ENCODE measurements around the gene SLC22A5. TPM values are rescaled to one million over a fixed set of nuclear protein-coding genes. Genes with fewer than 3 reads are reported as not detected.

SLC22A5 gene
- total RNA-seq, 2 experiments from 2014 or later: 2.7 to 3.3 TPM

DNA sequence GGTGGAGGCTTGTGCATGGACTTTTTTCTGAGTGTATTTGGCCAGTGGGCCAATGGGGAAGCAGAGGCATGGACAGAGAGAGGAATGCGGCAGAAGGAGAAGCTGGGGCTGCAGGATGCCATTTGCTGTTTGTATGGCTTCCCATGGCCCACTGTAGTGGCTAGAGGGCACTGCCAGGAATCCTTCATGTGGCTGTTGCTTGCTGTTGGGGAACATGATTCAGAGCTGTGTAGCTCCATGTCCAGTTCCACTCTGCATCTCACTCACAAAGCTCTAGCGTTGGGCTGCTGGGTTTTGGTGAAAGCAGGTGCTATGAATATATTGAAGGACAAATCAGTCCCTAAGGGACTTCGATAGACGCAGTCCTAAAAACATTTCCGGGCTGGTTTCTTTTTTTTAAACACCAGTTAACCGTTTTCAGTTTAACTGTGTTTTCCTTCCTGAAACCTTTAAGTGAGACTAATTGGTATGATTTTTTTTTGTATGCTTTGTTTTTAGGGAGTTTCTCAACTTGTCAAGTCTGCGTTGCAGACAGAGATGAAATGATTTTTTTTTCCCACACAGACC lies 51.3 kb downstream of the SLC22A5 start:
- no peak for DNase-seq
- Mint-ChIP-seq H3K4me3 (peak overlapping the region; percentile 65), H3K4me1 (peaks cover 96% of the 10 kb centered on the region), H3K36me3 (ENCODE audit: low read depth) (peaks cover 81% of the 10 kb centered on the region), H3K27ac (peak overlapping the region; percentile 91), H3K27me3 (no peaks in the 10 kb centered on the region), H3K9me3 (no peaks in the 10 kb centered on the region)
- ChIA-PET POLR2A (interaction anchor here (0.9 to 14.2 kb wide), 7 partner anchors 9 to 64 kb away, joined by 3 to 1155 read pairs (median 14); partner anchors contain the start of gene IRF1), CTCF (interaction anchor here (0.6 to 1.5 kb wide), 20 partner anchors 9 to 585 kb away, joined by 3 to 42 read pairs (median 4); partner anchors contain the start of gene IRF1)

DNA sequence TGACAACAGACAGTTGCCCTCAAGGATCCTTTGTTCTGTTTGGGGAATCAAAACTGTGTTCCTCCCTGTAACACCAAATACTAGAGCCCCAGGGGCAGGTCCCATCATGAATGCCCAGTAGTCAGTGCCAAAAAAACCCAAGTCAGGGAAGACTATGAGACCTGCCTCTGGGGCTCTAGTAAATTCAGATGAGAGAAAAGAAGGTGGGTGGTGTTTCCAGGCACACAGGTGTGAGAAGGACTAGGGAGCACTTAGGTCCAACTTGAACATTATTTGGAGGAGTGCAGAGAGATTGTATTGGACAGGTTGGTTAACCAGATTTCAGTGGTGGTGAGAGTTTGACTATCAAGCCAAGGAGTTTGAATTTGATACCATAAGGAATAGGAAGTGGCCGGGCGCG lies 52.0 kb downstream of the SLC22A5 start:
- ChIA-PET POLR2A (interaction anchor here (1.7 to 14.2 kb wide), 3 partner anchors 35 to 63 kb away, joined by 23 to 1155 read pairs (median 296); partner anchors contain the start of gene IRF1), CTCF (interaction anchor here (1.2 to 1.5 kb wide), 5 partner anchors 10 to 75 kb away, joined by 4 to 42 read pairs (median 12); partner anchors contain the start of gene IRF1)
- H3K27ac Mint-ChIP-seq: peak overlapping the region; percentile 91
- H3K36me3 Mint-ChIP-seq (ENCODE audit: low read depth): peaks cover 85% of the 10 kb centered on the region
- H3K9me3 Mint-ChIP-seq: no peaks in the 10 kb centered on the region
- no peaks in the 10 kb centered on the region for H3K27me3 Mint-ChIP-seq
- H3K4me3 Mint-ChIP-seq: peak overlapping the region; percentile 65
- DNase-seq: no peak
- H3K4me1 Mint-ChIP-seq: peaks cover 98% of the 10 kb centered on the region

DNA sequence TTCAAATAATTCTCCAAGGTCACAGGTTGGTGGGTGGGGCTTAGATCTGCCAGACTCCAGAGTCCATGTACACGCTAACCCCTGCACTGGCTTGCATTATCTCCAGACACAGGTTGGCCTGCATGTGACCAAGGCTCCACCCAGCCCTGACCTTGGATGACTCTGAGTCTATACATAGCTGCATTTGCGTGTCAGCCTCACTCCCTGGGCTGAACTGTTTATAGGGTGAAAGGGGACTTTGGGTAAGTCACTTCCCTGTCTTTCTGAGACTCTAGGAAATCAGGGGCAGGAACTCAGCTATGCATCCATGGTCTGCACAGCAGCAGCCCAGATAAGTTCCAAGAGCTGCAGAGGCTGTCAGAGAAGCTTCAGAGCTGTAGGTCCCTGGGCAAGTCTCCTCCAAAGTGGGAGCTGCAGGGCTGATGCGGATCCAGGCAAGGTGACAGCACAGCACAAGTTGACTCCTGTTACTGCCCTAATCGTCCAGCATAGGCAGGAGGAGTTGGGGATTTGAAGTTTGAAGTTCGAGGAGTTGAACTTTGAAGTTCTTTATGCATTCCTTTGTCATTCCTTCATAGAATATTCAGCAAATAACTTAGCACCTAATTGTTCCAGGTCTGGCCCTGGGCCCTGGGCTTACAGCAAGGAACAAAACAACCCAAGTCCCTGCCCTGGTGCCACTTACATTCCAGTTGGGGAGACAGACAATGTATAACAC lies 53.4 kb downstream of the SLC22A5 start:
- H3K27ac Mint-ChIP-seq: peak overlapping the region; percentile 91
- peaks cover 76% of the 10 kb centered on the region for H3K36me3 Mint-ChIP-seq (ENCODE audit: low read depth)
- H3K27me3 Mint-ChIP-seq: no peaks in the 10 kb centered on the region
- ChIA-PET CTCF (interaction anchor here (0.6 to 7.5 kb wide), 13 partner anchors 8 to 397 kb away, joined by 3 to 111 read pairs (median 4); partner anchors contain the start of gene IRF1), POLR2A (interaction anchor here (2.0 to 14.2 kb wide), 5 partner anchors 8 to 62 kb away, joined by 6 to 1155 read pairs (median 216); partner anchors contain the start of gene IRF1)
- peaks cover 98% of the 10 kb centered on the region for H3K4me1 Mint-ChIP-seq
- peak; percentile 50 for DNase-seq
- peak overlapping the region; percentile 47 for H3K4me3 Mint-ChIP-seq
- no peaks in the 10 kb centered on the region for H3K9me3 Mint-ChIP-seq

DNA sequence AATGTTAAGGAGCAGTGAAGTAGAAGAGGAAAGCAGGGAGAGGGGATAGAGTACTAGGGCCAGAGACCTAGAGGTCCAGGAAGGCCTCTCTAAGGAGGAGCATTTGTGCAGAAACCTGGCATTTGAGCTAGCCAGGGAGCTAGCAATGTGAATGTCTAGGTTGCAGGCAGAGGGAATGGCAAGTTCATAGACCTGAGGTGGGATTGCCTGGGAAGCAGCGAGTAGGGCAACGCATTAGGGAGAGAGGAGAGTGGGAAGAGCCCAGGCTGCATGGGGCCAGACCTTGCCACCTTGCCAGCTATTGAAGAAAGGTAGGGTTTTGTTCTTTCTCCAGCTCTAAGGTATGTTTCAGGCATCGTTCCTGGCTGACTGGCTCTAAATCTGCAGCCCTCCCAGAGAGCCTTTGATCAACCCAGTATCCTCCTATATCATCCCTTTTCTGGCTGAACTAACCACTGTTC lies 54.0 kb downstream of the SLC22A5 start:
- CTCF ChIA-PET: interaction anchor here (0.6 to 7.5 kb wide), 11 partner anchors 9 to 539 kb away, joined by 3 to 111 read pairs (median 5); partner anchors contain the start of gene IRF1
- DNase-seq: no peak
- POLR2A ChIA-PET: interaction anchor here (2.0 to 14.2 kb wide), 5 partner anchors 8 to 61 kb away, joined by 6 to 1155 read pairs (median 216); partner anchors contain the start of gene IRF1
- H3K9me3 Mint-ChIP-seq: no peaks in the 10 kb centered on the region
- H3K27me3 Mint-ChIP-seq: no peaks in the 10 kb centered on the region
- peak overlapping the region; percentile 47 for H3K4me3 Mint-ChIP-seq
- peaks cover 98% of the 10 kb centered on the region for H3K4me1 Mint-ChIP-seq
- peak overlapping the region; percentile 91 for H3K27ac Mint-ChIP-seq
- H3K36me3 Mint-ChIP-seq (ENCODE audit: low read depth): peaks cover 73% of the 10 kb centered on the region

DNA sequence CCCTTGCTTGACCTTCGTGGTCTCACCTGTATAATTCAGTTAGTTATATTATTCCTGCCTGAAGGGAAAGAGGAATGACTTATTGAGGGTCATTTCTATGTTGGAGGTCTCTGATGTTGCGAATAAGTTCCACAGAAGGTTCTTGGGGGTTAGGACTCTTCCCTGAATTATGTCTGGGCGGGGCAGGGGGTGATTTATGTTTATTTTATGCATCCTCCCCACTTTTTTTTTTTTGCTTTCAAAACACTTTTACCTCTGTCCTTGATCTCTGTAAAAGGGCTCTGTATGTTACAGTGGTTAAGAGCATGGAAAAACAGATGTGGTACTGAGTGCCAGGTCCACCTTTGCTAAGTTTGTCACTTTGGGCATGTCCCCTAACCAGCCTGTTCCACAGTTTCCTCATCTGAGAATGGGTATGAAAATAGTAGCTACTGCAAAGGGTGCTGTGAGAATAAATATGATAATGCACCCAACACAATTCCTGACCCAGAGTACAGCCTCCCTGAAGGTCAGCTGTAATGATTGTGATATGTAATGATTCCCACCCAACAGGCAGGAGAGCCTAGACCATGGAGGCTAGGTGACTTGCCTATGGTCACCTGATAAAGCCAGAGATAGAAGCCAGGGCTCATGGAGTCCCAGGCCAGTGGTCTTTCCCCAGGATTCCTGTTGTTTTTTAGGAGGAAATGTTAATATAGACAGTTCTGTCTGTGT lies 54.8 kb downstream of the SLC22A5 start:
- Mint-ChIP-seq H3K27me3 (no peaks in the 10 kb centered on the region), H3K9me3 (no peaks in the 10 kb centered on the region), H3K4me1 (peaks cover 98% of the 10 kb centered on the region), H3K36me3 (ENCODE audit: low read depth) (peaks cover 74% of the 10 kb centered on the region), H3K27ac (peak overlapping the region; percentile 99), H3K4me3 (peak overlapping the region; percentile 77)
- no peak for DNase-seq
- ChIA-PET POLR2A (interaction anchor here (1.5 to 14.2 kb wide), 8 partner anchors 9 to 61 kb away, joined by 4 to 1155 read pairs (median 112); partner anchors contain the start of gene IRF1), CTCF (interaction anchor here (1.2 to 7.5 kb wide), 10 partner anchors 9 to 396 kb away, joined by 3 to 111 read pairs (median 24); partner anchors contain the start of gene IRF1)

DNA sequence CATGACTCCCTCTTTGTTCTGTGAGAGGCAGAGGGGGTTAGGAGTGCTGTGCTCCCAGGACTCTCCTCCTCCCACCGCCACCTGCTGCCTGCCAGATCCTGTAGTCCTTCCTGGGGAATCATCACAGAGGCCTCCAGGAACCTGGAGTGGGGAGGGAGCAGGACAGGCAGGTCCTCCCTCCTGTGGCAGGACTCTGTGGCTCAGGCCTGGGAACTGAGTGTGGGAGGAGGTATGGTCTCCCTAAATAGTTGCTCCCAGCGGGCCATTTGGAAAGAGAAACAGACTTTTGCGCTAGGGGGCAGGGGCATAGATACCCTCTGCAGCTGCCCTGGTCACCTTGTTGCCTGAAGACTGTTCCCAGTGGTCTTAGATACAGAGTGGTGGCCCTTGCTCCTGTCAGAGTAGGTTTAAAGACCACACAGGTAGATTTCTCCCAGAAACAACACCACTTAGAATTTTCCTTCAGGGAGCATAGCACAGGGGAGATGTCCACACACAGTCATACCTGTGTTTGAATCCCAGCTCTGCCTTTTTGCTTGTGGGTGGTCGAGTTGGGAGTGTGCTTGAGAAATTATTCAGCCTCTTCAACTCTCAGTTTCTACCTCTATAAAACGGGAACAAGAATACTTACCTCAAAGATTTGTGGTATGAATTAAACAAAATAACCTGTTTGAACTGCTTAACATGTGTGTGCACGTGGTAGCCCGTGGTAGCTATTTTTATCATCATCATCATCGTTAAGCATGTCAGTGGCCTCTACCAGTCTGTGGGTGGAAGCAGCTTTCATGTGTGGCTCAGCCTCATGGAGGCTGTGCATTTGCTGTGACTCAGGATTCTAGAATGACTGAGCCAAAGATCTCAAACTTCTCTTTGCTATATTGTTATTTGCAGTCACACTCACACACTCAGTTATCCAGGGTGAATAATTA lies 55.8 kb downstream of the SLC22A5 start:
- peak; percentile 78 for DNase-seq
- Mint-ChIP-seq H3K27ac (peak overlapping the region; percentile 99), H3K36me3 (ENCODE audit: low read depth) (peaks cover 74% of the 10 kb centered on the region), H3K4me1 (peaks cover 98% of the 10 kb centered on the region), H3K9me3 (no peaks in the 10 kb centered on the region), H3K4me3 (peak overlapping the region; percentile 77), H3K27me3 (no peaks in the 10 kb centered on the region)
- CTCF ChIA-PET: interaction anchor here (1.2 to 7.5 kb wide), 15 partner anchors 9 to 101 kb away, joined by 4 to 111 read pairs (median 26); partner anchors contain the start of gene IRF1
- POLR2A ChIA-PET: interaction anchor here (0.7 to 14.2 kb wide), 11 partner anchors 10 to 440 kb away, joined by 3 to 1155 read pairs (median 38); partner anchors contain the start of gene IRF1

DNA sequence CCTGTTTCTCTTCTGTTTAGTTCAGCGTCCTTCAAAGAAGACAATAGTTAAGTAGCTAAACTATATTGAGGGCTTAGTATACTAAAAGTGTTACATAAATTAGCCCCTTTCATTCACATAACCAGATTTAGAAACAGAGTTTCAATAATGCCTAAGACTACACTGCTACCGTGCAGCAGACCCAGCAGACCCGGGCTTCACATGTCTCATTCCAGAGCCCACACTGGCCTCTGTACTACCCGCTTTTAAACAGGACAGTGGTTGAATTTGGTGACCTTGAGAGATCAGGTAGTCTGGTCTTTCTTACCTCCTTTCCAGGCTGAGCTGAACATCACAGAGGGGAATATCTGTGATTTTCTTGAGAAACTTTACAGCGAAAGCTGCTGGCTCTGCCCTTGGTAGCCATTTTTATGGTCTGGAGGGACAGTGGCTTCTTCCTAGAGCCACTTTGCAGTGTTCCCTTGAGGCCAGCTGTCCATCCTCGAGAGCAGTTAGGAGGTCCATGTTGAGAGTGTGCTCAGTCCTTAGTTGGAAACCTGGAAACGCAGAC lies 56.5 kb downstream of the SLC22A5 start:
- H3K27ac Mint-ChIP-seq: peak overlapping the region; percentile 99
- POLR2A ChIA-PET: interaction anchor here (0.7 to 14.2 kb wide), 13 partner anchors 9 to 537 kb away, joined by 3 to 1155 read pairs (median 15); partner anchors contain the start of genes AFF4 and IRF1
- CTCF ChIA-PET: interaction anchor here (1.2 to 7.5 kb wide), 15 partner anchors 10 to 100 kb away, joined by 4 to 111 read pairs (median 26); partner anchors contain the start of gene IRF1
- H3K4me1 Mint-ChIP-seq: peaks cover 98% of the 10 kb centered on the region
- DNase-seq: no peak
- no peaks in the 10 kb centered on the region for H3K27me3 Mint-ChIP-seq
- peak overlapping the region; percentile 77 for H3K4me3 Mint-ChIP-seq
- no peaks in the 10 kb centered on the region for H3K9me3 Mint-ChIP-seq
- H3K36me3 Mint-ChIP-seq (ENCODE audit: low read depth): peaks cover 74% of the 10 kb centered on the region

DNA sequence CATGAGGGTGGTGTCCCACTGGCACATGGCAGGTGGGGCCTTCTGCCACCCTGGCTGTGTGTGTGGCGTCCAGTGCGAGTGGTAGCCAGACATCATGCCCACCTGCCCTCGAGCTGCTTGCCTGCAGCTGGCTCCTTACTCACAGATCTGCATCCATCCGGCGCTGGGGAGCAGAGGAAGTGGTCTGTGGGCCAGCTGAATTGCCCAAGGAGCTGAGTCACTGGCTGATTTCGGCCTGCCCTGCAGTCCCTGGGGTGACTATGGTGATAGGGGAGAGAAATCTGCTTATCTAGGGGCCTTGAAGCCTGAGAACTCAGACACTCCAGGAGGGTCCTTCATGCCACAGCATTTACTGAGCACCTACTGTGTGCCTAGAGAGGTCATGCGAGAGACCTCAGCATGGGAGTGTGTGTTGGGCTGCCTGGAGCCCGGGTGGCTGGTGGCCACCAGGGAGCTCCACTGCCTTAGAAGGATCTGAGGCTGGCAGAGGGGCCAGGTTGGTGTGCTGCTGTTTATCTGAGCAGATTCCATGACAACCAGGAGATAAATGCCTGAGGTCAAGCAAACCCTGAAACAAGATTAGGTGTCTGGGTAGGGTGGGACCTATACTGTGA lies 57.1 kb downstream of the SLC22A5 start:
- ChIA-PET CTCF (interaction anchor here (1.0 to 7.5 kb wide), 16 partner anchors 11 to 100 kb away, joined by 4 to 111 read pairs (median 24); partner anchors contain the start of gene IRF1), POLR2A (interaction anchor here (0.7 to 14.2 kb wide), 14 partner anchors 9 to 536 kb away, joined by 3 to 1155 read pairs (median 9); partner anchors contain the start of genes AFF4, IRF1 and RAD50)
- DNase-seq: peak; percentile 90
- Mint-ChIP-seq H3K4me1 (peaks cover 98% of the 10 kb centered on the region), H3K9me3 (no peaks in the 10 kb centered on the region), H3K27ac (peak overlapping the region; percentile 99), H3K4me3 (peak overlapping the region; percentile 77), H3K36me3 (ENCODE audit: low read depth) (peaks cover 73% of the 10 kb centered on the region), H3K27me3 (no peaks in the 10 kb centered on the region)

DNA sequence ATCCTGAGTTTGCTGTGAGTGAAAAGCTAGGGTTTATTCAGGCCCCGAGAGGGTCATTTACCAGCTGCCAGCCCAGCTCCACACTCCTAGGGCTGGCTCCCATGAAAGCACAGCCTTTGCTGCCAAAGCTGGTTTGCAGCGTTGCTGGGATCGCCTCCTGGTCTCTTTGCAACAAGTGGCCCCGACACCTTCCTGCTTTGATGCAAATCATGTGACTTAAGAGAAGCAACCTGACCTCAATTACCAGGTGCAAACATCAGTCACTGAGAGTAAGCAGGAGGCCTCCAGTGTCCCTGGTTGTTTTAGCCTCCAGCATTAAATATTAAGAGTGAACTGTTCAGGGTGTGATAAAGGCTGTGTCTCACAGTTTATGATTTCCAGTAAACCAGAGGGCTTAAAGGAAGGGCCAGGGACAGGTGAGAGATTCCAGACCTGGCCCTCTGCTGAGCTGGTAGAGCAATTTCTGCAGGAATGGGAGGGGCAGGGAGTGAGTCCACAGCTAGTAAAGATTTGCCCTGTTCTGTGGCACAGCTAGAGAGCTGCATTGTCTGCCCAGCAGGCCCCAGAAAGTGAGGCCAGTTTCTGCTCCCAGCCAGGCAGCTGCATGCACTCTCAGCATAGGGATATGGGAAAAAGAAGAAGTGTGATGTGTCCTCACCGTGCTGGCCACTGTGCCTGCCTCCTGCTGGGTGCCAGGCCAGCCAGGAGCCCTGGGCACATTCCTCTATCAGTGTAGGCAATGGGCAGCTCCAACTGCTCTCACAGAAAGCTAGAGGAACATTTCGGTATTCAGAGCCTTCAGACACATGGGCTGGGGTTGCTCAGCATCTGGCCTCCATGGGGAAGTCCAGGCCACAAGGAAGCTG lies 58.0 kb downstream of the SLC22A5 start:
- POLR2A ChIA-PET: interaction anchor here (0.7 to 14.2 kb wide), 12 partner anchors 10 to 535 kb away, joined by 3 to 1155 read pairs (median 26); partner anchors contain the start of genes AFF4, IRF1 and RAD50

DNA sequence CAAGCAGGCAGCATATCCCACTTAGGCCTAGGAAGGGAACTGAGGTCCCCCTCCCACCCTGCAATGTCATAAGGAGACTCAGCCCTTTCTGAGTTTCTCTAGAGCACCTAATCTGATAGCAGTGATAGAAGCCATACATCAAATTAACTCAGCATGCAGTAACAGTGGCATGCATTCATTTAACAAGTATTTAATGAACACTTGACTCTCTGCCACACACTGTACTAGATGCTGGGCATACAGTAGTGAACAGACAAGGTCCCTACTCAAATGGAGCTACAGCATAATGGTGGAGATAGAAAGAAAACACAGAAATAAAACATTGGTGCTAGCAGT lies 58.6 kb downstream of the SLC22A5 start:
- Mint-ChIP-seq H3K9me3 (no peaks in the 10 kb centered on the region), H3K4me1 (peaks cover 99% of the 10 kb centered on the region), H3K36me3 (ENCODE audit: low read depth) (peaks cover 75% of the 10 kb centered on the region), H3K27ac (peak overlapping the region; percentile 99), H3K27me3 (no peaks in the 10 kb centered on the region), H3K4me3 (peak overlapping the region; percentile 77)
- CTCF ChIA-PET: interaction anchor here (1.7 to 7.5 kb wide), 10 partner anchors 9 to 77 kb away, joined by 4 to 111 read pairs (median 37); partner anchors contain the start of gene IRF1
- POLR2A ChIA-PET: interaction anchor here (3.6 to 14.2 kb wide), 7 partner anchors 9 to 57 kb away, joined by 15 to 1155 read pairs (median 147); partner anchors contain the start of gene IRF1
- DNase-seq: no peak

More for the DNA sequence above, 58.0 kb downstream of the SLC22A5 start:
- CTCF ChIA-PET: interaction anchor here (1.0 to 7.5 kb wide), 14 partner anchors 10 to 78 kb away, joined by 4 to 111 read pairs (median 26); partner anchors contain the start of gene IRF1
- H3K27ac Mint-ChIP-seq: peak overlapping the region; percentile 99
- H3K4me1 Mint-ChIP-seq: peaks cover 99% of the 10 kb centered on the region
- peak overlapping the region; percentile 77 for H3K4me3 Mint-ChIP-seq
- no peaks in the 10 kb centered on the region for H3K9me3 Mint-ChIP-seq
- peak; percentile 71 for DNase-seq
- H3K27me3 Mint-ChIP-seq: no peaks in the 10 kb centered on the region
- peaks cover 75% of the 10 kb centered on the region for H3K36me3 Mint-ChIP-seq (ENCODE audit: low read depth)
